Stimulated activated naive CD8-positive, alpha-beta T cell treated with anti-CD3 and anti-CD28 coated beads, Interleukin-15, Interleukin-2, amounts not matched to agents 100 ng/mL and 50 ng/mL, for 24 hours (primary cell): ENCODE data around the gene MOK.
"Not testable (repeated sequence)": the region's sequence is repeated elsewhere in the genome, so short reads cannot be mapped to it uniquely, and the experiment has no call there.

ENCODE experiments used
- H3K27ac Mint-ChIP-seq: one replicate; pipeline ENCODE4 v1.8.0; 2021; ENCODE audit warnings: mild to moderate bottlenecking, mixed read lengths
- H3K27me3 Mint-ChIP-seq: one replicate; pipeline ENCODE4 v1.8.0; 2021; ENCODE audit warnings: mixed read lengths
- H3K36me3 Mint-ChIP-seq: one replicate; pipeline ENCODE4 v1.8.0; 2021; ENCODE audit warnings: low read depth, mixed read lengths
- H3K4me1 Mint-ChIP-seq: one replicate; pipeline ENCODE4 v1.8.0; 2021; ENCODE audit warnings: low read depth, mixed read lengths
- H3K4me3 Mint-ChIP-seq: one replicate; pipeline ENCODE4 v1.8.0; 2021; ENCODE audit warnings: mild to moderate bottlenecking, mixed read lengths
- H3K9me3 Mint-ChIP-seq: one replicate; pipeline ENCODE4 v1.8.0; 2021; ENCODE audit warnings: mixed read lengths

MOK gene

GRCh38 chr14:102316338-102316742 is 11.4 kb upstream of the MOK start:
- no peaks in the 10 kb centered on the region for H3K27me3 Mint-ChIP-seq
- no peaks in the 10 kb centered on the region for H3K36me3 Mint-ChIP-seq
- peaks cover 71% of the 10 kb centered on the region for H3K4me1 Mint-ChIP-seq
- H3K4me3 Mint-ChIP-seq = peak overlapping the region; percentile 89
- no peaks in the 10 kb centered on the region for H3K9me3 Mint-ChIP-seq
- H3K27ac Mint-ChIP-seq = peak overlapping the region; percentile 88

GRCh38 chr14:102315121-102315520 is 10.2 kb upstream of the MOK start:
- Mint-ChIP-seq H3K9me3 (no peaks in the 10 kb centered on the region), H3K36me3 (no peaks in the 10 kb centered on the region), H3K4me1 (peaks cover 59% of the 10 kb centered on the region), H3K27ac (no peak overlapping the region), H3K4me3 (peak overlapping the region; percentile 88), H3K27me3 (no peaks in the 10 kb centered on the region)

GRCh38 chr14:102314242-102315011 is 9.5 kb upstream of the MOK start:
- Mint-ChIP-seq H3K4me3 (peak overlapping the region; percentile 88), H3K36me3 (no peaks in the 10 kb centered on the region), H3K4me1 (peaks cover 57% of the 10 kb centered on the region), H3K27ac (peak overlapping the region; percentile 90), H3K9me3 (no peaks in the 10 kb centered on the region), H3K27me3 (no peaks in the 10 kb centered on the region)

- no peak overlapping the region for H3K27ac Mint-ChIP-seq
These were observed 1.3 kb downstream of the MOK start for GRCh38 chr14:102303664-102304063.

GRCh38 chr14:102298303-102299070 is 6.5 kb downstream of the MOK start:
- not testable (repeated sequence) for H3K36me3 Mint-ChIP-seq, H3K9me3 Mint-ChIP-seq, H3K27ac Mint-ChIP-seq, H3K4me1 Mint-ChIP-seq, H3K27me3 Mint-ChIP-seq, H3K4me3 Mint-ChIP-seq

More at GRCh38 chr14:102303664-102304063, 1.3 kb downstream of the MOK start:
- Mint-ChIP-seq H3K4me3 (peak overlapping the region; percentile 59), H3K27me3 (peaks cover 6% of the 10 kb centered on the region), H3K9me3 (no peaks in the 10 kb centered on the region), H3K4me1 (peaks cover 11% of the 10 kb centered on the region), H3K36me3 (no peaks in the 10 kb centered on the region)

GRCh38 chr14:102297436-102298170 is 7.4 kb downstream of the MOK start:
- no peaks in the 10 kb centered on the region for H3K9me3 Mint-ChIP-seq
- H3K4me1 Mint-ChIP-seq = no peaks in the 10 kb centered on the region
- no peaks in the 10 kb centered on the region for H3K36me3 Mint-ChIP-seq
- H3K4me3 Mint-ChIP-seq = no peak overlapping the region
- no peaks in the 10 kb centered on the region for H3K27me3 Mint-ChIP-seq
- no peak overlapping the region for H3K27ac Mint-ChIP-seq

- no peaks in the 10 kb centered on the region for H3K4me1 Mint-ChIP-seq
- no peak overlapping the region for H3K4me3 Mint-ChIP-seq
- no peaks in the 10 kb centered on the region for H3K27me3 Mint-ChIP-seq
- H3K27ac Mint-ChIP-seq = no peak overlapping the region
- no peaks in the 10 kb centered on the region for H3K9me3 Mint-ChIP-seq
- H3K36me3 Mint-ChIP-seq = no peaks in the 10 kb centered on the region
These were observed 9.7 kb downstream of the MOK start for GRCh38 chr14:102295270-102295669.

GRCh38 chr14:102293781-102294180 is 11.2 kb downstream of the MOK start:
- H3K27me3 Mint-ChIP-seq = no peaks in the 10 kb centered on the region
- H3K27ac Mint-ChIP-seq = no peak overlapping the region

GRCh38 chr14:102292441-102292840 is 12.5 kb downstream of the MOK start:
- Mint-ChIP-seq H3K9me3 (no peaks in the 10 kb centered on the region), H3K4me1 (no peaks in the 10 kb centered on the region), H3K27me3 (no peaks in the 10 kb centered on the region), H3K36me3 (no peaks in the 10 kb centered on the region), H3K4me3 (no peak overlapping the region), H3K27ac (no peak overlapping the region)

More at GRCh38 chr14:102293781-102294180, 11.2 kb downstream of the MOK start:
- no peaks in the 10 kb centered on the region for H3K4me1 Mint-ChIP-seq
- H3K9me3 Mint-ChIP-seq = no peaks in the 10 kb centered on the region
- H3K4me3 Mint-ChIP-seq = no peak overlapping the region
- H3K36me3 Mint-ChIP-seq = no peaks in the 10 kb centered on the region

GRCh38 chr14:102288139-102288538 is 16.8 kb downstream of the MOK start:
- H3K36me3 Mint-ChIP-seq = no peaks in the 10 kb centered on the region
- H3K4me3 Mint-ChIP-seq = no peak overlapping the region
- no peaks in the 10 kb centered on the region for H3K4me1 Mint-ChIP-seq
- no peak overlapping the region for H3K27ac Mint-ChIP-seq
- no peaks in the 10 kb centered on the region for H3K27me3 Mint-ChIP-seq
- H3K9me3 Mint-ChIP-seq = no peaks in the 10 kb centered on the region

GRCh38 chr14:102285106-102285505 is 19.9 kb downstream of the MOK start:
- Mint-ChIP-seq H3K4me3 (no peak overlapping the region), H3K36me3 (no peaks in the 10 kb centered on the region), H3K9me3 (no peaks in the 10 kb centered on the region), H3K27me3 (no peaks in the 10 kb centered on the region), H3K27ac (no peak overlapping the region), H3K4me1 (no peaks in the 10 kb centered on the region)

- no peaks in the 10 kb centered on the region for H3K36me3 Mint-ChIP-seq
These were observed 21.3 kb downstream of the MOK start for GRCh38 chr14:102283631-102284129.

GRCh38 chr14:102282751-102283465 is 22.1 kb downstream of the MOK start:
- Mint-ChIP-seq H3K27me3 (no peaks in the 10 kb centered on the region), H3K9me3 (no peaks in the 10 kb centered on the region), H3K36me3 (no peaks in the 10 kb centered on the region), H3K4me1 (no peaks in the 10 kb centered on the region), H3K4me3 (no peak overlapping the region), H3K27ac (no peak overlapping the region)

More at GRCh38 chr14:102283631-102284129, 21.3 kb downstream of the MOK start:
- H3K27ac Mint-ChIP-seq = no peak overlapping the region
- H3K27me3 Mint-ChIP-seq = no peaks in the 10 kb centered on the region
- no peak overlapping the region for H3K4me3 Mint-ChIP-seq
- no peaks in the 10 kb centered on the region for H3K9me3 Mint-ChIP-seq
- H3K4me1 Mint-ChIP-seq = no peaks in the 10 kb centered on the region

GRCh38 chr14:102280376-102280962 is 24.5 kb downstream of the MOK start:
- no peaks in the 10 kb centered on the region for H3K9me3 Mint-ChIP-seq
- no peaks in the 10 kb centered on the region for H3K4me1 Mint-ChIP-seq
- no peak overlapping the region for H3K4me3 Mint-ChIP-seq
- H3K27ac Mint-ChIP-seq = no peak overlapping the region
- no peaks in the 10 kb centered on the region for H3K27me3 Mint-ChIP-seq
- H3K36me3 Mint-ChIP-seq = no peaks in the 10 kb centered on the region
